ENCODE data around the gene PNPLA8.

The PNPLA8 gene

DNA sequence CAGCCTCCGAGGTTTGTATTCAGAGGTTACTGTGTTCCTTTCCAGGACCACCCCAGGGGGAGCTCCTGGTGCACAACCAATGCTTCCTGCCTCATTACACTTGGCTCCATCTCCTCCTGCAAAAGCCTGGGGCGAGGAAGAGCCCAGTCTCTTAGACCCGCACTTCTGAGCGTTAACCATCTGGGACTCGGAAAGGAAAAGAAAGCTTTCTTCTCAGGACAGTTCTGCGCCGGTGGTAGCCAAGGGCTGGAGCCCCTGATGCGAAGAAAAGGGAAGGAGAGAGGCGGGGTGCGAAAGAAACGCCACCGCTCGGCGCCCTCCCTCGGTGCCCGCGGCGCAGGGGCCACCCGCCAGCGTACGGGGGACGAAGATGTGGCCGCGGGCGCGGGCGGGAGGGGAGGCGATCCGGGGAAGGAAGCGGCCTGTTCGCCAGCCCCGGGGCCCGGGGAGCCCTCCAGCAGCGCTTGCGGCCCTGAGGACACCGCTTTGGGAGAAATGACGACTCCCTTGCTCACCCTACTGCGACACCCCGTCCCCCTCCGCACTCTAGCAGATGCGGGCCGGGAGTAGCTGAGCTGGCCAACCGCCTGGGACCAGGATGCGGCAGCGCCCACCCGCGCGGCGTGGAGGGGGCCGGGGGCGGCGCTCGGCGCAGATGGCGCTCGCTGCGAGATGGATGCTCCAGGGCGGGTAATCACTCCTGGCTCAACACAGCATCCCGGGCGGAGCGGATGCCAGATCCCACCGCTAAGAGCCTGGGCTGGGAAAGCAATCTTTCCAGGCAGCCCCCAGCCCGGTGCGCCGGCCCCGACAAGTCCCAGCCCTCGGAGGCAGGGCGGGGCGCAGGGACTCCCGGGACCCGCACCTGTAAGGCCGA is 71.0 kb downstream of the PNPLA8 start:
- Histone ChIP-seq H3K36me3 (ENCODE audit: control insufficient read depth in 1 of 2, insufficient read depth in 2 of 2, low read length in 2 of 2) (no peaks in the 10 kb centered on the region), H3K9me3 (ENCODE audit: control insufficient read depth in 1 of 2, low read length in 2 of 2) (no peaks in the 10 kb centered on the region), H3K4me3 (ENCODE audit: low read depth in 1 of 2, low read length in 2 of 2) (peak overlapping the region; percentile 22 to 80), H3K27me3 (ENCODE audit: low read depth, low read length) (peaks cover 29% of the 10 kb centered on the region), H3K4me1 (ENCODE audit: control insufficient read depth in 1 of 2, insufficient read depth in 2 of 2, low read length in 2 of 2) (peaks cover 0 to 23% of the 10 kb centered on the region in 2 donors), H3K27ac (ENCODE audit: low read length) (no peak overlapping the region)

DNA sequence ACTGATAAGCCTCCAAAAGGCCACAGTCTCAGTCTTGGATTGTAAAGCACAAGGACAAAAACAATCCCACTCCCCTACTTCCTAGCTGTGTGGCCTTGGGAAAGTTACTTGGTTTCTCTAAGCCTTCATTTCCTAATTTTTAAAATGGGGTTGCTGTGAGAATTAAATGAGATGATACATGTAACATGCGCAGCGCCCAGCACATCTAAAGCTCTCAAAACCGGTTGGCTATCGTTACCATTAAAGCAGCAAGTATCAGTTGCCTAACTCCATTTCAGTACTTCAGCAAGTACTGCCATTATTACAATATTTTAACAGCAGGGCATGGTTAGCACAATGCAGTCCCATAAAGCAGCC is 71.6 kb downstream of the PNPLA8 start:
- H3K9me3 ChIP-seq (ENCODE audit: control insufficient read depth in 1 of 2, low read length in 2 of 2) = no peaks in the 10 kb centered on the region
- H3K4me1 ChIP-seq (ENCODE audit: control insufficient read depth in 1 of 2, insufficient read depth in 2 of 2, low read length in 2 of 2) = peaks cover 0 to 23% of the 10 kb centered on the region in 2 donors
- H3K27ac ChIP-seq (ENCODE audit: low read length) = no peak overlapping the region
- peaks cover 29% of the 10 kb centered on the region for H3K27me3 ChIP-seq (ENCODE audit: low read depth, low read length)
- H3K4me3 ChIP-seq (ENCODE audit: low read depth in 1 of 2, low read length in 2 of 2) = peak overlapping the region; percentile 22 to 80
- H3K36me3 ChIP-seq (ENCODE audit: control insufficient read depth in 1 of 2, insufficient read depth in 2 of 2, low read length in 2 of 2) = no peaks in the 10 kb centered on the region

DNA sequence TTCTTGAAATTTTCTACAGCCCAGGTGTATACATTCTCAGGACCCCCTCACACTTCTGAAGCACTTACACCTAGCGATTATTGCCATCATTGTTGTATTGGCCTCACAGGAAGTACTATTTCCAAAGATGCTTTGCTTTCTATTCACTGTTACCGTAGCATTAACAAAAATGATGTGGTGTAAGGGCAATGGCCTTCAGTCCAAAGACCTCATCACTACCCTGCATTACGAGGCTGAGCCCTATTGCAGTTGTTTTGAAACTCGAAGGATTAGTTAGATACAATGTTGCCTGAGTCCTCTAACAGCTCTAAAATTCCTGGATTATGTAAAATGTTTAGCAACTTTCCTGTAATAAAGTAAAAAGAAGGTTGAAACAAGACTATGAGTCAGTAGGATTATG is 72.6 kb downstream of the PNPLA8 start:
- H3K4me1 ChIP-seq (ENCODE audit: control insufficient read depth in 1 of 2, insufficient read depth in 2 of 2, low read length in 2 of 2) = peaks cover 0 to 23% of the 10 kb centered on the region in 2 donors
- H3K4me3 ChIP-seq (ENCODE audit: low read depth in 1 of 2, low read length in 2 of 2) = no peak overlapping the region
- peaks cover 29% of the 10 kb centered on the region for H3K27me3 ChIP-seq (ENCODE audit: low read depth, low read length)
- no peaks in the 10 kb centered on the region for H3K9me3 ChIP-seq (ENCODE audit: control insufficient read depth in 1 of 2, low read length in 2 of 2)
- H3K27ac ChIP-seq (ENCODE audit: low read length) = no peak overlapping the region
- H3K36me3 ChIP-seq (ENCODE audit: control insufficient read depth in 1 of 2, insufficient read depth in 2 of 2, low read length in 2 of 2) = no peaks in the 10 kb centered on the region

DNA sequence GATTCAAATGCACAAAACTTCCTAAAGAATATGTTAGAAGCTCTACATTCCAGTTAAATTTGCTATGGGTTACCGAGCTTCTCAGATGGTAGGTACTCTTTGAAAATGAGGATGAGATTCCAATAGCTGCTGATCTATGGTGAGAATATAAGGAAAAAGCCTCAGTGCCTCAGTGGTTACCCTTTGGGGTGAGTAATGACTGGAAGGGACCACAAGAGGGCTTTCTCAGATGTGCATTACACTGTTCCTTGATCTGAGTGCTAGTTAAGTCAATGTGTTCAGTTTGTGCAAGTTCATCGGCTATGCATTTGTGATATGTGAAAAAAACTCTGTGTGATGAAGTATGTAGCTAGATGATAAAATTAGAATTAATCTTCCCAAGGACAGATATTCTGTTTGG is 73.2 kb downstream of the PNPLA8 start:
- peaks cover 28% of the 10 kb centered on the region for H3K27me3 ChIP-seq (ENCODE audit: low read depth, low read length)
- no peak overlapping the region for H3K27ac ChIP-seq (ENCODE audit: low read length)
- no peak overlapping the region for H3K4me3 ChIP-seq (ENCODE audit: low read depth in 1 of 2, low read length in 2 of 2)
- no peaks in the 10 kb centered on the region for H3K9me3 ChIP-seq (ENCODE audit: control insufficient read depth in 1 of 2, low read length in 2 of 2)
- H3K36me3 ChIP-seq (ENCODE audit: control insufficient read depth in 1 of 2, insufficient read depth in 2 of 2, low read length in 2 of 2) = no peaks in the 10 kb centered on the region
- H3K4me1 ChIP-seq (ENCODE audit: control insufficient read depth in 1 of 2, insufficient read depth in 2 of 2, low read length in 2 of 2) = peaks cover 0 to 23% of the 10 kb centered on the region in 2 donors

- Histone ChIP-seq H3K4me3 (ENCODE audit: low read depth in 1 of 2, low read length in 2 of 2) (no peak overlapping the region), H3K27me3 (ENCODE audit: low read depth, low read length) (peaks cover 18% of the 10 kb centered on the region), H3K36me3 (ENCODE audit: control insufficient read depth in 1 of 2, insufficient read depth in 2 of 2, low read length in 2 of 2) (no peaks in the 10 kb centered on the region), H3K4me1 (ENCODE audit: control insufficient read depth in 1 of 2, insufficient read depth in 2 of 2, low read length in 2 of 2) (peaks cover 0 to 17% of the 10 kb centered on the region in 2 donors), H3K27ac (ENCODE audit: low read length) (no peak overlapping the region), H3K9me3 (ENCODE audit: control insufficient read depth in 1 of 2, low read length in 2 of 2) (no peaks in the 10 kb centered on the region)
Observed at GRCh38 chr7:108451296-108451848, 74.6 kb downstream of the PNPLA8 start.

- no peak overlapping the region for H3K4me3 ChIP-seq (ENCODE audit: low read depth in 1 of 2, low read length in 2 of 2)
- no peaks in the 10 kb centered on the region for H3K9me3 ChIP-seq (ENCODE audit: control insufficient read depth in 1 of 2, low read length in 2 of 2)
- peaks cover 0 to 8% of the 10 kb centered on the region in 2 donors for H3K4me1 ChIP-seq (ENCODE audit: control insufficient read depth in 1 of 2, insufficient read depth in 2 of 2, low read length in 2 of 2)
- H3K27ac ChIP-seq (ENCODE audit: low read length) = no peak overlapping the region
- peaks cover 15% of the 10 kb centered on the region for H3K27me3 ChIP-seq (ENCODE audit: low read depth, low read length)
- H3K36me3 ChIP-seq (ENCODE audit: control insufficient read depth in 1 of 2, insufficient read depth in 2 of 2, low read length in 2 of 2) = no peaks in the 10 kb centered on the region
Observed at GRCh38 chr7:108450160-108450559, 75.8 kb downstream of the PNPLA8 start.

GRCh38 chr7:108449521-108449920 is 76.4 kb downstream of the PNPLA8 start:
- H3K36me3 ChIP-seq (ENCODE audit: control insufficient read depth in 1 of 2, insufficient read depth in 2 of 2, low read length in 2 of 2) = no peaks in the 10 kb centered on the region
- H3K4me1 ChIP-seq (ENCODE audit: control insufficient read depth in 1 of 2, insufficient read depth in 2 of 2, low read length in 2 of 2) = peaks cover 0 to 1% of the 10 kb centered on the region in 2 donors
- no peak overlapping the region for H3K4me3 ChIP-seq (ENCODE audit: low read depth in 1 of 2, low read length in 2 of 2)
- no peak overlapping the region for H3K27ac ChIP-seq (ENCODE audit: low read length)
- H3K27me3 ChIP-seq (ENCODE audit: low read depth, low read length) = peaks cover 11% of the 10 kb centered on the region
- H3K9me3 ChIP-seq (ENCODE audit: control insufficient read depth in 1 of 2, low read length in 2 of 2) = no peaks in the 10 kb centered on the region

- Histone ChIP-seq H3K27me3 (ENCODE audit: low read depth, low read length) (peaks cover 5% of the 10 kb centered on the region), H3K4me3 (ENCODE audit: low read depth in 1 of 2, low read length in 2 of 2) (no peak overlapping the region), H3K9me3 (ENCODE audit: control insufficient read depth in 1 of 2, low read length in 2 of 2) (no peaks in the 10 kb centered on the region), H3K27ac (ENCODE audit: low read length) (no peak overlapping the region), H3K36me3 (ENCODE audit: control insufficient read depth in 1 of 2, insufficient read depth in 2 of 2, low read length in 2 of 2) (no peaks in the 10 kb centered on the region), H3K4me1 (ENCODE audit: control insufficient read depth in 1 of 2, insufficient read depth in 2 of 2, low read length in 2 of 2) (no peaks in the 10 kb centered on the region)
Observed at GRCh38 chr7:108448584-108449505, 77.1 kb downstream of the PNPLA8 start.

DNA sequence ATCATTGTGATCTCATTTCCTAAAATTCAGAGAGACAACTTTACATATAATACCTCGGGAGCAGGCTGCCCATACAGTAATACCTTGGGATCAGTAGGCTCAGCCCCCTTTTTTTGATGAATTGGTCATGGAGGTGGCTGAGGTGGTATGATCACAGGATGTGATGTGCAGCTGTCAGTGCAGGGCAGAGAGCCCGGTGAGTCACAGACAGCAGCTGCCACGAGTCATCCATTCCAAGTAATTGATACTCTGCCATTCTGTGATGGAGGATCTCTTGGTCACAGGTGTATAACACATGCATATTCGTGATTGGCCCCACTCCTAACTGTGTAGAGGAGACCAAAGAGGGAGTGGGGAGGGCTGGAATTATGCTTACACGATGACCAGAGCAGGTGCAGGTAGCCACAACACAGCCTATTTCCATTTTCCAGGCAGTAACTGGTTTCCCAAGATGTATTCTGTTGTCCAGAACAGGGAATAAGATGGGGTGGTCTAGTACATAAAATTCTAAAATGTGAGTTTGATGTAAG is 83.8 kb downstream of the PNPLA8 start:
- no peaks in the 10 kb centered on the region for H3K27me3 ChIP-seq (ENCODE audit: low read depth, low read length)
- H3K4me3 ChIP-seq (ENCODE audit: low read depth in 1 of 2, low read length in 2 of 2) = no peak overlapping the region
- no peak overlapping the region for H3K27ac ChIP-seq (ENCODE audit: low read length)
- H3K4me1 ChIP-seq (ENCODE audit: control insufficient read depth in 1 of 2, insufficient read depth in 2 of 2, low read length in 2 of 2) = no peaks in the 10 kb centered on the region
- H3K9me3 ChIP-seq (ENCODE audit: control insufficient read depth in 1 of 2, low read length in 2 of 2) = no peaks in the 10 kb centered on the region
- H3K36me3 ChIP-seq (ENCODE audit: control insufficient read depth in 1 of 2, insufficient read depth in 2 of 2, low read length in 2 of 2) = no peaks in the 10 kb centered on the region

DNA sequence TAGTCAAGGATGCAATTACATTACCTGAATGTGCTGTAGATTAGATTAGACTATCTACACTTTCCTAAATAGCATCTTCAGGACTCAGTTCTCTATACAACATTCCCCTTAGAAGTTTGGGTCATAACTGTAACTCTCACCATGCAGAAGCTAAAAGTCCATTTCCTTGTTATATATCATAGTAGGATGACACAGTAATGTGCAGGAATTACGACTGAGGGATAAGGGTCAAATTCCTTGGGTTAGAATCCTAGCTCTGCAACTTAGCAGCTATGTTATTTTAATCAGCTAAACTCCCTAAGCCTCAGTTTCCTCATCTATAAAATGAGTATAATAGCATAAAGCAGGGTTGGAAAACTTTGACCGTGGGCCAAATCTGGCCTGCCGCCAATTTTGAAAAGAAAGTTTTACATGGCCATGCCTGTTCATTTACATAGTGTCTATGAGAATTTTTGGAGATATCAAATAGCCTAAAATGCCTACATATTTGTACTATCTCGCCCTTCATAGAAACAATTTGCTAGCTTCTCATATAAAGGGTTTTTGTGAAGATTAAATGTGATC is 84.5 kb downstream of the PNPLA8 start:
- no peaks in the 10 kb centered on the region for H3K9me3 ChIP-seq (ENCODE audit: control insufficient read depth in 1 of 2, low read length in 2 of 2)
- H3K27ac ChIP-seq (ENCODE audit: low read length) = no peak overlapping the region
- H3K4me1 ChIP-seq (ENCODE audit: control insufficient read depth in 1 of 2, insufficient read depth in 2 of 2, low read length in 2 of 2) = no peaks in the 10 kb centered on the region
- H3K27me3 ChIP-seq (ENCODE audit: low read depth, low read length) = no peaks in the 10 kb centered on the region
- H3K4me3 ChIP-seq (ENCODE audit: low read depth in 1 of 2, low read length in 2 of 2) = no peak overlapping the region
- H3K36me3 ChIP-seq (ENCODE audit: control insufficient read depth in 1 of 2, insufficient read depth in 2 of 2, low read length in 2 of 2) = no peaks in the 10 kb centered on the region

GRCh38 chr7:108440613-108441012 is 85.3 kb downstream of the PNPLA8 start:
- H3K9me3 ChIP-seq (ENCODE audit: control insufficient read depth in 1 of 2, low read length in 2 of 2) = no peaks in the 10 kb centered on the region
- H3K4me3 ChIP-seq (ENCODE audit: low read depth in 1 of 2, low read length in 2 of 2) = no peak overlapping the region
- no peaks in the 10 kb centered on the region for H3K27me3 ChIP-seq (ENCODE audit: low read depth, low read length)
- H3K27ac ChIP-seq (ENCODE audit: low read length) = no peak overlapping the region
- no peaks in the 10 kb centered on the region for H3K4me1 ChIP-seq (ENCODE audit: control insufficient read depth in 1 of 2, insufficient read depth in 2 of 2, low read length in 2 of 2)
- H3K36me3 ChIP-seq (ENCODE audit: control insufficient read depth in 1 of 2, insufficient read depth in 2 of 2, low read length in 2 of 2) = no peaks in the 10 kb centered on the region
